Erythroblast (primary cell): ENCODE data around the gene CDKN2AIPNL.
"Not testable (repeated sequence)": the region's sequence is repeated elsewhere in the genome, so short reads cannot be mapped to it uniquely, and the experiment has no call there.

Experiments
- DNase-seq, 2 experiments: peaks; one replicate each; lab custom pipeline; 2025; lab: John Stamatoyannopoulos, UW
- GATA1 ChIP-seq: IDR thresholded peaks from 2 replicates; pipeline ENCODE4 v1.6.1; 2011; ENCODE audit warnings: low read depth, mild to moderate bottlenecking, control low read depth, low read length, moderate library complexity
- POLR2A ChIP-seq: IDR thresholded peaks from 2 replicates; pipeline ENCODE4 v1.6.1; 2011; ENCODE audit warnings: mild to moderate bottlenecking, low read length

Gene CDKN2AIPNL

GRCh38 chr5:134432677-134433359, 21.1 kb upstream of the CDKN2AIPNL start:
- DNase-seq = no peak
- no peak for TF ChIP-seq POLR2A
- TF ChIP-seq GATA1 = no peak

GRCh38 chr5:134432174-134432573, 20.5 kb upstream of the CDKN2AIPNL start:
- DNase-seq = no peak
- TF ChIP-seq GATA1 (no peak), POLR2A (no peak)

- TF ChIP-seq POLR2A (no peak), GATA1 (no peak)
- no peak for DNase-seq
Measured at GRCh38 chr5:134430001-134430569, 18.4 kb upstream of the CDKN2AIPNL start.

- no peak for TF ChIP-seq GATA1
- TF ChIP-seq POLR2A = no peak
- no peak for DNase-seq
Measured at GRCh38 chr5:134427540-134428041, 15.9 kb upstream of the CDKN2AIPNL start.

GRCh38 chr5:134426361-134426760, 14.7 kb upstream of the CDKN2AIPNL start:
- TF ChIP-seq POLR2A (no peak), GATA1 (no peak)
- DNase-seq = peak in 1 of 2 experiments; percentile 51

GRCh38 chr5:134423376-134423775, 11.7 kb upstream of the CDKN2AIPNL start:
- no peak for DNase-seq
- TF ChIP-seq GATA1 (no peak), POLR2A (no peak)

GRCh38 chr5:134422791-134423365, 11.2 kb upstream of the CDKN2AIPNL start:
- TF ChIP-seq POLR2A (no peak), GATA1 (no peak)
- DNase-seq = no peak

GRCh38 chr5:134421038-134421437, 9.4 kb upstream of the CDKN2AIPNL start:
- DNase-seq = not testable (repeated sequence)

GRCh38 chr5:134420343-134420742, 8.7 kb upstream of the CDKN2AIPNL start:
- DNase-seq = no peak

GRCh38 chr5:134418958-134419357, 7.3 kb upstream of the CDKN2AIPNL start:
- TF ChIP-seq POLR2A (no peak), GATA1 (no peak)
- no peak for DNase-seq

More at GRCh38 chr5:134420343-134420742, 8.7 kb upstream of the CDKN2AIPNL start:
- no peak for TF ChIP-seq GATA1
- TF ChIP-seq POLR2A = no peak

- DNase-seq = no peak
- no peak for TF ChIP-seq GATA1
Measured at GRCh38 chr5:134417707-134418106, 6.0 kb upstream of the CDKN2AIPNL start.

- TF ChIP-seq POLR2A = no peak
- DNase-seq = peak in 1 of 2 experiments; percentile 28
Measured at GRCh38 chr5:134413046-134413445, 1.4 kb upstream of the CDKN2AIPNL start.

GRCh38 chr5:134411228-134411545, 494 bp downstream of the CDKN2AIPNL start:
- peak in 1 of 2 experiments; percentile 42 for DNase-seq
- TF ChIP-seq GATA1 = no peak
- TF ChIP-seq POLR2A = no peak

GRCh38 chr5:134410822-134411221, 859 bp downstream of the CDKN2AIPNL start:
- DNase-seq = no peak
- no peak for TF ChIP-seq POLR2A
- TF ChIP-seq GATA1 = no peak

GRCh38 chr5:134409321-134409720, 2.4 kb downstream of the CDKN2AIPNL start:
- DNase-seq = no peak
- TF ChIP-seq POLR2A (no peak), GATA1 (no peak)
